GM21825 (cell line): ENCODE measurements around the gene IRF5.
A peak's percentile ranks its signal among the peaks of the same experiment; 100 is the strongest.
"Not testable (repeated sequence)": the region's sequence is repeated elsewhere in the genome, so short reads cannot be mapped to it uniquely, and the experiment has no call there.

ENCODE experiments used
- ATAC-seq: cut with Tn5 transposase; IDR thresholded peaks from one replicate; pipeline ENCODE4 v1.9.1; 2021; ENCODE audit warnings: mild to moderate bottlenecking, moderate library complexity; ENCODE audit not compliant: unreplicated experiment

IRF5 gene

DNA sequence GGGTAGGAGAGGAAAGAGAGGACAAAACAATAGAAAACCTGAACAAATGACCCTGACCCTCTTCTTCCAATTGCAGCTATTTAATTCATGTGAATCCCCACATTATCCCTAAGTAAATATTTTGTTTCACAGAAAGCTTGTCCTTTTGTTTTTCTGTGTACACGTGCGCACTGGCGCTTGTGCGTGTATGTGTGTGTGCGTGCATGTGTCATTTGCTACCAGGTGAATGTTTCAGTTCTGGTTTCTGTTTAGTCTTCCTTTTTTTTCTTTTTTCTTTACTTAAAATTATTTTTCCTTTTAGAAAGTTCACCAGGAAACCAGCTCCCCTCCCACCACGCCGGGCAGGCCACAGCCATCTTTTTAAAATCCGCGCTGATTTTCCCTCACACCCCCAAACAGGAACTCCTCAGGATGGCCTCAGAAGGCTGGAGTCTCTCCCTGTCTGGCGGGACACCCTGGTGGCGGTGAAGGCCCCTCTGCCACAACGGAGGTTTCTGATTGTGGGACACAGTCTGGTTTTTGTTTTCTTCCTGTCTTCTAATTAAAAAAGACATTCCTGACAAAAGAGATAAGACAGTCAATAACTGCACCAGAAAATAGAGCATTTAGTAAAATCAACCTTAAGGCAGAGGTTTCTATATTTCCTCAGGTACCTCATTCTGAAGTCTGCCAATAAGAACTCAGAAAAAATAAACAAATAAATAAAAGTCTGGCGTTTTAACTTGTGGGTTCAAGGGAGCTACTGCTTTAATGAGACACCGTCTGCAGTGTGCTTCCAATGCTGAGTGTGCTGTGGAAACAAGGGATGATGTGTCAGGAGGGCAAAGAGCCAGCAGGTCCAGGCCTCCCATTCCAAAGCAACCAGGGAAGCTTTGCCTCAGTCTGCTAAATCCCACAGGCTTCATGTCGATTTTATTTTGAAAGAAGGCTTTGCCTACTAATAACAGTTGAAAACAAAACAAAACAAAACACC lies 17.4 kb downstream of the IRF5 start:
- peak; percentile 58 for ATAC-seq

DNA sequence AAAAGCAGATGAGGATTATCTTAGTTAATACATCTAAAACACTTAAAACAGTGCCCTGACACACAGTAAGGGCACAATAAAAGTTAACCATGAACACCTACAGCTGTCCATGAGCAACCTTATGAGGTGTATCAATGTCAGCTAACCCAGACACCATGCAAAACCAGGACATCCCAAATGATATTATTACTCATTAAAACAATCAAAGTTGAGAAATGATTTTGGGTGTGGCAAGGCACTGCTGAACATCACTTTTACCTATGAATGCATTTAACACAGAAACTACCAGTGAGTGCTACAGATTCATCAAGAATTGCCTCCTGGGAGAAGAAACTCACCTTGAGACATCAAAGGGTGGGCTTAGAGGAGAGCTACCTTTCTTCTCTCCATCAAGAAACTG lies 18.3 kb downstream of the IRF5 start:
- ATAC-seq: no peak

DNA sequence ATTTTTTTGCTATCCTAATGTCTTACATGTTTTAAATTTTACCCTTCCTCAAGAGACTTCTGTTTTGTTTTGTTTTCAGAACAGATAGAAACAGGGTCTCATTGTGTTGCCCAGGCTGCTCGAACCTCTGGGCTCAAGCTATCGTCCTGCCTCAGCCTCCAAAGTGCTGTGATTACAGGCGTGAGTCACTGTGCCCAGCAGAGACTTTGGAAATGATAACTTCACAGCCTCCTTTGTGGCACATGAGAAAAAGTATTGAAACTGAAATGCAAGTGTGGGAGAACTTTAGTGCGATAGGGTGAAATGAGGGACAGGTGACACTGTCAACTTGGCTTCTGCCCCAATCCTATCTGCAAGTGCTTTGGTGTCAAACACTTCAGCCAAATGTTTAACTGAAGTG lies 21.6 kb downstream of the IRF5 start:
- no peak for ATAC-seq

DNA sequence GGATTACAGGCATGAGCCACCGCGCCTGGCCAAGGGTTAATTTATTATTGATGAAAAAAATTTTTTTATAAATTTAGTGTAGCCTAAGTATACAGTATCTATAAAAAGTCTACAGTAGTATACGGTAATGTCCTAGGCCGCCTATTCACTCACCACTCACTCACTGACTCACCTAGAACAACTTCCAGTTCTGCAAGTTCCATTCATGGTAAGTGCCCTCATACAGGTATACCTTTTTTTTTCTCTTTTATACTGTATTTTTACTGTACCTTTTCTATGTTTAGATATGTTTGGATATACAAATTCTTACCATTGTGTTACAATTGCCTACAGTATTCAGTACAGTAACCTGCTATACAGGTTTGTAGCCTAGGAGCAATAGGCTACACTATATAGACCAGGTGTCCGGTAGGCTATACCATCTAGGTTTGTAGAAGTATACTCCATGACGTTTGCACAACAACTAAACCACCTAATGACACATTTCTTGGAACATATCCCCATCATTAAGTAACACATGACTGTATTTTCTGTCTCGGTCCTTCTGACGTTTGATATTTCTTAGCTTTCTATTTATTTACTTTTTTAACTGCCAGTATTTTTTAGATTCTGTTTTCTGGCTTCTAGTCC lies 23.4 kb downstream of the IRF5 start:
- ATAC-seq: no peak

DNA sequence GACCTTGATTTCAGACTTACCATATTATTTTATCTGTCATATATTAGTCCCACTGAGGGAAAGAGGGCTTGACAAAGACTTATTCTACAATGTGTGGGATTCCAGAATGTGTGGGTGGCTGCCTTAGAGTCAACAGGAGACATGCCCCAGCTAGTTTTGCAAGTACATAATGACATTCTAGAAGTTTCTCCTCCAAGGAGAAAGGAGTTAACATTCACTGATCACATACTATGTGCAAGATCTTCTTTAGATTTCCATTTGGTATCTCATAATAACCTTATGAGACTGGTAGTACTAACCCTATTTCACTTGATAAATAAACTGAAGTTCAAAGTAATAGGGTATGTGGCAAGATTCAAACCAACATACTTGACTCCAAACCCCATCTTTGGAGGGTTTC lies 25.2 kb downstream of the IRF5 start:
- ATAC-seq: no peak

DNA sequence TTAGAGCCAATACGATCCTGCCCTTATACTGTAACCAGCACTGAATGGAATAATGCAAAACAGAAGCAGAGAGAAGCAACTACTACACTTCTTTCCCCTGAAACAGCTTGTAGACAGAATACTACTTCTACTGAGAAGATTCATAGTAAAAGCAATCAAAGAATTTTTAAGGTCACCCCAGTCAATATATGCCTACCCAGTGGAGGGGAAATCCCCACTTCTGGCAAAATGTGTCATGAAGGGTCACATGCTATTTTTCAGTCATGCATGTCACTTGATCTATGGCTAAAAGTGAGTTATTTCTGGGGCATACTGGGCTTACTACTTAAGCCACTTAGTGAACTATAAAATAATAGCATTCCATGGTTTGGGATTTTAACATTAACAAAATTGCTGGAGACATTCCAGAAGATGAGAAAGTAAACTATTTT lies 25.6 kb downstream of the IRF5 start:
- peak; percentile 69 for ATAC-seq

DNA sequence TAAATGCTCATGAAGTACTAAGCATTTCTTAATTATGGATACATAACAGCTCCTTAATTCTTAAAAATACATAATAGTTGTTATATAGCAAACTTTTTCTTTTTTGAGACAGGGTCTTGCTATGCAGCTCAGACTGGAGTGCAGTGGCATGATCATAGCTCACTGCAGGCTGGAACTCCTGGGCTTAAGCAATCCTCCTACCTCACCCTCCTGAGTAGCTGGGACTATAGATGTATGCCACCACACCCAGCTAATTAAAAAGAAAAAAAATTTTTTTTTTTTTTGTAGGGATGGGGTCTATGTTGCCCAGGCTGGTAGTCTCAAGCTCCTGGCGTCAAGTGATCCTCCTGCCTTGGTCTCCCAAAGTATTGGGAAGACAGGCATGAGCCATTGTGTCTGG lies 30.9 kb downstream of the IRF5 start:
- no peak for ATAC-seq

DNA sequence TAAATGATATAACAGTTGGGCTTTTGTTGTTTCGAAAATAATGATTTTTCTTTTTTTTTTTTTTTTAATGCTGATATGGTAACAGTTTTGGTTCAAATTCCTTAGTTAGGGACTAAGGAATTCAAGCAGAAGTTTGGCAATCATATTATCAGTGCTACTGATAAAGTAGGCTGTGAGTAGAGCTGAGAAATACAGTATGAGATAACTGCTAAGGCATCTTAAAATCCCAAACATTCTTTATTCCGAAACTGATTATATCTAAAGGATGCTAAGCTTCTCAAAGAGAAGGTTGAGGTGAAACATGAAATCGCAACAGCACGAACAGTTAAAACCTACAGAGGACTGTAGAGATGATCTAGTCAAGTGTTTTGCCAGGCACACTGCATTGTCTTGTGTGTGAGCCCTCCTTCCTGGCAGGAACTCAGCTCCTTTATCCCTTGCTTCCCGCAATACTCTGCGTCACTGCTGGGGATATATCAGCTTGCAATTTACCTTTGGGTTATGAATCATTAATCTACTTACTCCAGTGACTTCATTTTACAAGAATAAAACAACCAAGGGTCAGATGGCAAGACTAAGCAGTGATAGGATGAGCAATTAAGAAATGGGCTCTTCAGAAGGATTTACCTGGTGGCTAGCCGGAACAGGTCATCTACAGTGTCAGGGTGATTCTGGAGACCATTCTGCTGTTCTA lies 36.7 kb downstream of the IRF5 start:
- no peak for ATAC-seq

DNA sequence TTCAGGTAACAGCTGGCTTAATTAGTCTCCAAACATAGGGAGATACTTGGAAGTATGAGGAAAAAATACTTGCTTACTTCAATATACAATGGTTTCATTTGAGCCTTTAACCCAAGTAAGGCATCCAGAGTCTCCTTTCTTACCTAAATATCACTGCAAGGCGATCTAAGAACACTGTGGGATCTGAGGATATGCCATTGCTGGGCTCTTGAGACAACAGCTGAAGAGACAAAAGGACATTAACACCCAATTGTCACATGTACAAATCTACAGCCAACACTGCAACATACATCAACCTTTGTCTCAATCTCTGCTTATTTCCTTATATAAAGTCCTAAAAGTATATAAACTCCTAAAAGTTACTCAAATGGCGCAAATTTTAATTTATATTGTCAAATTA lies 44.4 kb downstream of the IRF5 start:
- no peak for ATAC-seq

DNA sequence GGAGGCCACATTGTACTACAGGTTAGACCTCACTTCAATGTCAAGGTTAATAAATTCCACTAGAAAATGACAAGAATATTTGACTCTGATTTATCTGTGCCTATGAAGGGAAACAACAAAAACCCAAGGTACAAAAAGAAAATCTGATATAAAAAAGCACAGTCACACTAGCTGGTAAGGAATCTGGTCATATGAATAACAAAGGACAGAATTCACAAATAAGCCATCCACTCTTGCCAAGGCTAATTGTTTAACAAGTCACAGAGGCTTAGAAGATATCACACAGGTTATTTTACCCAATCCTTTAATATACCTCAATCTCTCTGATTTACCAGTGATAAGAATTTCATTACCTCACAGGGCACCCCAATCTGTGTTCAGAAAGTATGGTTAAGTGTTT lies 47.9 kb downstream of the IRF5 start:
- ATAC-seq: no peak

DNA sequence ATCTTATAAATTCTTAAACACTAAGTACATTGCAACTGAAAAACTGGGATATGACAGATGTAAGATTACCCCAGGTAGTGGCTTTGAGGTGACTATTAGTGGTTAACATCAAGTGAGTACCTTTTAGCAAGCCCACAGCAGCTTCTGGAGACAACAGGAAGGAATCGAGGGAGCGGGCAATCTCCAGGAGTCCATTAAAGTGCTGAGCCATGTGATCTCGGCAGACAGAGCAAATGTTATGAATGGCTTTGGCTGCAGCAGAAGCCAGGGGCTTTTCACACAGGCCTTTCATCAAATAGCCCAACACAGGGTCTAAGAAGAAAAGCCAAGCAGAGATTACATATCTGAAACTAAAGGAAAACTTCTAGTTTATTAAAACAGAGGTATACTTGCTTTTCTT lies 48.9 kb downstream of the IRF5 start:
- no peak for ATAC-seq

DNA sequence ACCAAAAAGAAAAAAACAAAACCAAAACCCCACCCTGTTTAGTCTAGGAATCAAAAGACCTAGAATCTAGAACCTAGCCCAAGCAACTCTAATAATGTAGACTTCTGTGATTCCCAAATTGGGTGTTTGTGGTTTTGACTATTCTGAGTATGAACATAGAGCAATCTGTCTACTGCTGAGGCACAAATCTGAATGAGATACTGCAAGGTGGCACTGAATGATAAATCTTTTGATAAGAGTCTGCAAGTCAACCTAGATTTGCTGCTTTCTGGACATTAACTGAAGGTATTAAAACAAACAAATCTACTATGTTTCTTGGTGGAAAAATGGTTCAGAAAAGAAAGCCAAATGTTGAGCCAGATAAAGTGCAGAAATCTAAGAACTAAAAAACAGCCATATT lies 50.6 kb downstream of the IRF5 start:
- ATAC-seq: no peak

DNA sequence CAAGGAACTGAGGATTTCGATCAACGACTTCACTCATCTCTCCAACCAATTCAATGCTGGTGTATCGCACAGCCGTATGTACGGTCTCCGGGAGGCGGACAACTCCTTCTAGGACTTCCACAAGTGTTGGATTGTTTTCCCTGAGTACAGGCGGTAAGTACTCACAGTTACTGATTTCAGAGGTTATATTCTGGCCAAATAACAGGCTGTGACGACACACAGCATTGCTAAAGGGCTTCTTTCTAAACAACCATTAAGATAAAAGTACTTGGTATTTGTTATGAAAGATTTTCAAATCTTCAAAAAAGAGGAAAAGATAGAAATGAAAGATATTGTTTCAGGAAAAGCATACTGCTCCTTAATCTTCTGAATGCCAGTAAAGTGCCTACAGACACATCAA lies 52.2 kb downstream of the IRF5 start:
- no peak for ATAC-seq

DNA sequence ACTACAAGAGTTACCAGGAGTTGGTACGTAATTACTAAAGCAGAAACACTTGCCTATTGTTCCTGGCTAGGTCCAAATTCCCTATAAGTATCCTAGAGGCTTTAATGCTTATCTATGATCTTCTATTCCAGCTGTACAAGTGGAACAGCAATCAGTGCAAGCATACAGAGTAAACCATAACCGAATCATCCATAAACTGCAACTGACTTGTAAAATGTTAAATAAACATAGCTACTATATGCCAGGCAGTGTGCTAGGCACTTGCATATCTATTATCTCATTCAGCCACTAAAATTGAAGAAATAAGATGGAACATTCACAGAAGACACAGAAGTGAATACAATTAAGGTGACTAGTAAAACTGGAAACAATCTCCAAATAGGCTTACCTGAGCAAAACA lies 55.7 kb downstream of the IRF5 start:
- ATAC-seq: no peak

DNA sequence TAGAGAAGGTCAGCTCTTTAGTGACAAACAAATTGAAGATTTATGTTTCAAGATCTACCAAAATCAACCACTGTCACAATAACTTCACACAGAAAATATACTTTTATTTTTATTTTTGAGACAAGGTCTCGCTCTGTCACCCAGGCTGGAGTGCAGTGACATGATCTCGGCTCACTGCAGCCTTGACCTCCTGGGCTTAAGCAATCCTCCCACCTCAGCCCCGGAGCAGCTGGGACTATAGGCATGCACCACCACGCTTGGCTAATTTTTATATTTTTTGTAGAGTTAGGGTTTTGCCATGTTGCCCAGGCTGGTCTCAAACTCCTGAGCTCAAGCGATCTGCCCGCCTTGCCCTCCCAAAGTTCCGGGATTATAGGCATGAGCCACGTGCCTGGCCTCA lies 56.8 kb downstream of the IRF5 start:
- not testable (repeated sequence) for ATAC-seq

DNA sequence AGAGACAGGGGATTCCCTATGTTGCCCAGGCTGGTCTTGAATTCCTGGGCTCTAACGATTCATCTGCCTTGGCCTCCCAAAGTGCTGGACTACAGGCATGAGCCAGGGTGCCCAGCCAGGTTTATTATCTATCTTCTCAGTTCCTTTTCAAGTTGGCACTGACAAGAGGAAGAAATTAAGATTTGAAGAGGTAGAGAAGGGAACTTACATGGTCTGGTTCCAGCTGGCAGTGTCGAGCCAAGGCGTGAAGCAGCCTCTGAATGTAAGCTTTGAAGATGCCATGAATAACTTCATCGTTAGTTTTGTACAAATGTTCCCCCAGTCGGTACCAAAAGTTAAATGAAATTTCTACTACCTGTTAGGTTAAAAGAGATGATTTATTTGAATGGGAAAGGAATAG lies 59.5 kb downstream of the IRF5 start:
- no peak for ATAC-seq
